Testis (tissue), 2 donors: Measurements from ENCODE around the gene ACOX2.

Experiments
- CTCF ChIP-seq, 3 experiments: fragments of 450-650 bp in 2 of 3; fragments of 200-600 bp in 1 of 3; sonication (generic) in 1 of 3; IDR thresholded peaks; one replicate each; pipeline ENCODE4 v1.5.1; 2016 to 2019; ENCODE audit warnings: antibody characterized with exemption in 3 of 3, mild to moderate bottlenecking in 2 of 3, moderate library complexity in 1 of 3
- POLR2A ChIP-seq: fragments of 450-650 bp; IDR thresholded peaks from one replicate; pipeline ENCODE4 v1.6.1; 2017; ENCODE audit warnings: antibody characterized with exemption, mild to moderate bottlenecking, moderate library complexity

DNA sequence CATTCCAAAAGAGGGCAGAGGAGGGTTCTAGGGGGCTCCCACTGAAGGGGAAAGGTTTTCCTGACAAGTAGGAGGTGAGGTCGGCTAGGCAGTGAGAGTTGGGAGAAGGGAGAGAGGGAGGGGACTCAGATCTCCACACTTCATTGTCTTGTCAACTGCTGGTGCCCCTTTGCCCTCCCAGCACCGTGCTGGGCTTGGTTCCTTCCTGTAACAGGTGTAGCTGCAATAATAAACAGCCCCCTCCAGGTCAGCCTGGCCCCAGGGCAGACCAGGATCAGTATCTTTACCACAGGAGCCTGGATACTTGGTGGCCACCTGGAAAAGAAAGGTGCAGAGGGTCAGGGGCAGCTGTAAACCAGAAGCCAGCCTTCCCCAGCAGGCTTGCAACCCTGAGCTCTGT lies 48.0 kb downstream of the ACOX2 start:
- TF ChIP-seq POLR2A: no peak
- no peak for TF ChIP-seq CTCF (IDR thresholded peaks at IDR 0.05)
